Measurements from ENCODE around the gene SVEP1.

DNA sequence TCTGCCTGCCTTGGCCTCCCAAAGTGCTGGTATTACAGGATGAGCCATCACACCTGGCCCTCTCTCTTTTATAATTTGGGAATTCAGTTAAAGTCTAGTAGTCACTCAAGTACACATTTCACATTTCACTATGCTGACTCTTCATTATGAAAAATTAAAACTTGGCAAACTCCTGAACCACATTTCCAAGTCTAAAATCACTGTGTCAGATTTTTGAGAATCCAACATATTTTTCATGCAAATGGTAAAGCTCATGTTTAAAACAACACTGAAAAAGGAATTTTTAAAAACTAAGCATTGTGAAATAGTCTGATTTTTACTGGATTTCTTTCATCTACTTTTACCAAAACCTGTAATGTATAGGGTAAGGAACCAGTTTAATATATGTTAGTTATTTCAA lies 92.3 kb downstream of the SVEP1 start:
- TF ChIP-seq ELF1 (IDR thresholded peaks at IDR 0.05) = no peak
- TF ChIP-seq POLR2AphosphoS5 (IDR thresholded peaks at IDR 0.05; ENCODE audit: low read depth, low read length) = no peak
- TF ChIP-seq CTCF (IDR thresholded peaks at IDR 0.05) = no peak
- TF ChIP-seq, protein P1, sequence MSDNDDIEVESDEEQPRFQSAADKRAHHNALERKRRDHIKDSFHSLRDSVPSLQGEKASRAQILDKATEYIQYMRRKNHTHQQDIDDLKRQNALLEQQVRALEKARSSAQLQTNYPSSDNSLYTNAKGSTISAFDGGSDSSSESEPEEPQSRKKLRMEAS (IDR thresholded peaks at IDR 0.05; ENCODE audit: low read depth) = no peak
- no peak for TF ChIP-seq SMC3 (IDR thresholded peaks at IDR 0.05; ENCODE audit: low read depth, low read length)
- TF ChIP-seq SIN3A (IDR thresholded peaks at IDR 0.05; ENCODE audit: borderline replicate concordance, low read depth, low read length) = no peak
- TF ChIP-seq RFX5 (IDR thresholded peaks at IDR 0.05; ENCODE audit: low read length) = no peak

All from SK-N-SH (cell line).